ENCODE measurements around the gene CCL4L2. TPM values are rescaled to one million over a fixed set of nuclear protein-coding genes. Genes with fewer than 3 reads are reported as not detected.
"Not testable (repeated sequence)": the region's sequence is repeated elsewhere in the genome, so short reads cannot be mapped to it uniquely, and the experiment has no call there.

CCL4L2 gene
- total RNA-seq, 1 experiment from 2014 or later: not detected

GRCh38 chr17:36209575-36209974 is 1.3 kb upstream of the CCL4L2 start:
- Mint-ChIP-seq H3K9me3 (ENCODE audit: unreplicated experiment) (no peaks in the 10 kb centered on the region), H3K27ac (ENCODE audit: low read depth, unreplicated experiment) (no peak overlapping the region), H3K27me3 (ENCODE audit: insufficient read depth, unreplicated experiment) (peaks cover 66% of the 10 kb centered on the region), H3K4me1 (ENCODE audit: insufficient read depth, unreplicated experiment) (no peaks in the 10 kb centered on the region), H3K36me3 (ENCODE audit: insufficient read depth, unreplicated experiment) (no peaks in the 10 kb centered on the region), H3K4me3 (ENCODE audit: unreplicated experiment) (no peak overlapping the region)
- no peak for TF ChIP-seq CTCF (IDR thresholded peaks at IDR 0.05; ENCODE audit: unreplicated experiment)
- no TSS peak for BruUV-seq (replicated peaks)
- DNase-seq (ENCODE audit: unreplicated experiment): no peak
- POLR2A ChIA-PET: interaction anchor here (2.0 kb wide), 1 partner anchor 10 kb away, joined by 4 read pairs; no protein-coding TSS in a partner anchor
- CTCF ChIA-PET: no interaction called here
- intact Hi-C loops (cut with micrococcal nuclease): no loop called here

- H3K4me1 Mint-ChIP-seq (ENCODE audit: insufficient read depth, unreplicated experiment); BruUV-seq (replicated peaks); H3K36me3 Mint-ChIP-seq (ENCODE audit: insufficient read depth, unreplicated experiment); DNase-seq (ENCODE audit: unreplicated experiment); H3K4me3 Mint-ChIP-seq (ENCODE audit: unreplicated experiment); H3K27ac Mint-ChIP-seq (ENCODE audit: low read depth, unreplicated experiment); H3K9me3 Mint-ChIP-seq (ENCODE audit: unreplicated experiment); CTCF ChIA-PET; intact Hi-C loops (cut with micrococcal nuclease): not testable (repeated sequence)
- peaks cover 53% of the 10 kb centered on the region for H3K27me3 Mint-ChIP-seq (ENCODE audit: insufficient read depth, unreplicated experiment)
- POLR2A ChIA-PET: interaction anchor here (1.1 to 2.0 kb wide), 2 partner anchors 8 to 19 kb away, joined by 3 to 4 read pairs; no protein-coding TSS in a partner anchor
These were observed 815 bp downstream of the CCL4L2 start for GRCh38 chr17:36211484-36212271.

- TF ChIP-seq CTCF (IDR thresholded peaks at IDR 0.05; ENCODE audit: unreplicated experiment): no peak
- intact Hi-C loops (cut with micrococcal nuclease): no loop called here
- ChIA-PET POLR2A (no interaction called here), CTCF (no interaction called here)
- BruUV-seq (replicated peaks): no TSS peak
- no peaks in the 10 kb centered on the region for H3K9me3 Mint-ChIP-seq (ENCODE audit: unreplicated experiment)
- no peaks in the 10 kb centered on the region for H3K4me1 Mint-ChIP-seq (ENCODE audit: insufficient read depth, unreplicated experiment)
- no peaks in the 10 kb centered on the region for H3K36me3 Mint-ChIP-seq (ENCODE audit: insufficient read depth, unreplicated experiment)
- peaks cover 47% of the 10 kb centered on the region for H3K27me3 Mint-ChIP-seq (ENCODE audit: insufficient read depth, unreplicated experiment)
- no peak overlapping the region for H3K27ac Mint-ChIP-seq (ENCODE audit: low read depth, unreplicated experiment)
- DNase-seq (ENCODE audit: unreplicated experiment): no peak
- no peak overlapping the region for H3K4me3 Mint-ChIP-seq (ENCODE audit: unreplicated experiment)
These were observed 1.4 kb downstream of the CCL4L2 start for GRCh38 chr17:36212272-36212605.

GRCh38 chr17:36212966-36213365 is 2.1 kb downstream of the CCL4L2 start:
- no TSS peak for BruUV-seq (replicated peaks)
- intact Hi-C loops (cut with micrococcal nuclease): no loop called here
- Mint-ChIP-seq H3K4me1 (ENCODE audit: insufficient read depth, unreplicated experiment) (no peaks in the 10 kb centered on the region), H3K4me3 (ENCODE audit: unreplicated experiment) (no peak overlapping the region), H3K36me3 (ENCODE audit: insufficient read depth, unreplicated experiment) (no peaks in the 10 kb centered on the region), H3K9me3 (ENCODE audit: unreplicated experiment) (no peaks in the 10 kb centered on the region), H3K27ac (ENCODE audit: low read depth, unreplicated experiment) (no peak overlapping the region), H3K27me3 (ENCODE audit: insufficient read depth, unreplicated experiment) (peaks cover 42% of the 10 kb centered on the region)
- TF ChIP-seq CTCF (IDR thresholded peaks at IDR 0.05; ENCODE audit: unreplicated experiment): no peak
- POLR2A ChIA-PET: no interaction called here
- DNase-seq (ENCODE audit: unreplicated experiment): no peak
- CTCF ChIA-PET: no interaction called here
